ENCODE measurements around the gene CLHC1.
"Not testable (repeated sequence)": the region's sequence is repeated elsewhere in the genome, so short reads cannot be mapped to it uniquely, and the experiment has no call there.

CLHC1 gene

DNA sequence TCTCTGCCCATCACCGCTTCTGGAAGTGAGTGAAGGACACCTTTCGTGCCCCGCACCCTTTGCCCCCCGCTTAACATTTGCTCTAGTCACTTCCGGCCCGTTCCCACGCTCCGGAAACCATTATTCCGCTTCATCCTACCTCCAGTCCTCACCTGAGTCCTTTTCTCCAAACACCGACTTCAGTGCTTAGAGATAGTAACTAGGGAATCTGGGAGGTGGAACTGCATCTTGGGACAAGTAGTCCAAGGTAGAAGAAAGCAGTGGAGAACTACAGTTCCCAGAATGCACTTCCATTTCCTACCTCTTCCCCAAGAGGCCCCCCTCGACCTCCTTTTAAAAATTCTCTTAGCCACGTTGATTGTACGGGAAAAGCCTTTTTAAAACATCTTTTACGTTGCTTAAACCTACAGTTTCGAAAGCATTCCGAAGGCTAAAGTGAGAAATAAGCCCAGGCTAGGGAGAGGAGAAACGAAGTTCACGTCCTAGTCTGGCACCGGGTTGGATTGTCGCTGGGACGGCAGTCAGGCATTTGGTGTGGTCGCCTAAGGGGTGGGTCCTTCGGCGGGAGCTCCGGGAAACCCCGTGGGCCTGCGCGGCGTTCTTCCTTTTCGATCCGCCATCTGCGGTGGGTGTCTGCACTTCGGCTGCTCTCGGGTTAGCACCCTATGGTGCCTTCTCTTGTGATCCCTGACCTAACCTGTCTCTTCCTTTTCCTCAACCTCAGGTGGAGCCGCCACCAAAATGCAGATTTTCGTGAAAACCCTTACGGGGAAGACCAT is at the start of gene CLHC1, which contains the start of gene RPS27A:
Gene CLHC1 (minus strand): TSS at position 210 of the 779 bp plus-strand sequence. CDS start 9,882 bp downstream, outside the sequence.
Gene RPS27A (plus strand): TSS at position 605 of the 779 bp plus-strand sequence. CDS start 137 bp downstream, at position 742.
- DNase-seq (ENCODE audit: low read depth), result peak; percentile 94

DNA sequence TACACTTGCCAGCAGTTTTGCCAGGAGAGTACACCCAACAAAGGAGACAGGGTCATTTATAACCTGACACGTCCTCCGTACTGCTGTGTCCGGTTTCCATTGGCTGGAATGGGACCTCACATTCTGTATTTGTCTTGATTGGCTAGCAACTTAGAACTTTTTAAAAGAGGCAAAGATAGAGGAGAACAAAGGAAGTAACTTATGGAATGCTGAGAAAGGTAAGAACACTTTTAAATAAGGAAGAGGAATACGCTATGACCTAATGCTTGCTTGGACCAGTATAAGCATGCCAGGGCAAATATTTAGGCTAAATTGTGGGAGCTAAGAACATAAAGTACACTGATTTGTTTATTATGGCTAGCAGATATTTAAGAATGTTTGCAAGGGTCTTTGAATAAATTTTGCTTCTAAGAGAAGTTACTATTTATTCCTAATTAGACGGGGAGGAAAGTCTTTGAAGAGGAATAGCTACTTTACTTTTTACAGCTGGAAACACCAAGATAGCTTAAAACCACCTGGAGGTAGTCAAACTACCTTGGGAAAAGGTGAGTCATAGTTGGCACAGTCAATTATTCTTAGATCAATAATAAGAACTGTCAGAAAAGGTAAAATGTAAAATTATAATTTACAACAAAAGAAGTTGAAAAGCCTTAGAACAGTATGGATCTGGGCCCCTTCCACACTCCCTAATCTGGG is 48.9 kb upstream of the CLHC1 start:
- not testable (repeated sequence) for DNase-seq (ENCODE audit: low read depth)

DNA sequence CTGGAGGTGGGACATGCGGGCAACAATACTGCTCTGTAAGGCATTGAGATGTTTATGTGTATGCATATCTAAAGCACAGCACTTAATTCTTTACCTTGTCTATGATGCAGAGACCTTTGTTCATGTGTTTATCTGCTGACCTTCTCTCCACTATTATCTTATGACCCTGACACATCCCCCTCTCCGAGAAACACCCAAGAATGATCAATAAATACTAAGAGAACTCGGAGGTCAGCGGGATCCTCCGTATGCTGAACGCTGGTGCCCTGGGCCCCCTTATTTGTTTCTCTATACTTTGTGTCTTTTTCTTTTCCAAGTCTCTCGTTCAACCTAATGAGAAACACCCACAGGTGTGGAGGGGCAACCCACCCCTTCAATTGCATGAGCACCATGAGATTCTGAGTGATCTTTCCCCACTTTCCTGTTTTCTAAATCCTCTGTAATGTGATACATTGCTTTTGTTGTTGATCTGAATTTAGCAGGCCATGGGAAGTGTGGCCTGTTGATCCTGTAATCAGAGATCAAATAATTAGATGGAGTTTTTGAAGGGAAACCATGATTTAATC is 47.8 kb upstream of the CLHC1 start:
- DNase-seq (ENCODE audit: low read depth), result not testable (repeated sequence)

GRCh38 chr2:55279214-55279835 is 47.2 kb upstream of the CLHC1 start:
- not testable (repeated sequence) for DNase-seq (ENCODE audit: low read depth)

GRCh38 chr2:55277310-55277709 is 45.2 kb upstream of the CLHC1 start:
- DNase-seq (ENCODE audit: low read depth), result no peak

DNA sequence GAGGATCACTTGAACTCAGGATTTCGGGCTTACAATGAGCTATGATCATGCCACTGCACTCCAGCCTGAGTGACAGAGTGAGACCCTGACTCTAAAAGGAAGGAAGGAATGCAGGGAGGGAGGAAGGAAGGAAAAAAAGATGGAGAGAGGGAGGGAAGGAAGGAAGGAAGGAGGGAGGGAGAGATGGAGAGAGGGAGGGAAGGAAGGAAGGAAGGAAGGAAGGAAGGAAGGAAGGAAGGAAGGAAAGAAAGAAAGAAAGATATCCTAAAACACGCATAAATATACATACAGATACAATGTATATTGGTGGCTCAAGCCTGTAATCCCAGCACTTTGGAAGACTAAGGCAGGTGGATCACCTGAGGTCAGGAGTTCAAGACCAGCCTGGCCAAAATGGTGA is 42.3 kb upstream of the CLHC1 start:
- DNase-seq (ENCODE audit: low read depth), result not testable (repeated sequence)

DNA sequence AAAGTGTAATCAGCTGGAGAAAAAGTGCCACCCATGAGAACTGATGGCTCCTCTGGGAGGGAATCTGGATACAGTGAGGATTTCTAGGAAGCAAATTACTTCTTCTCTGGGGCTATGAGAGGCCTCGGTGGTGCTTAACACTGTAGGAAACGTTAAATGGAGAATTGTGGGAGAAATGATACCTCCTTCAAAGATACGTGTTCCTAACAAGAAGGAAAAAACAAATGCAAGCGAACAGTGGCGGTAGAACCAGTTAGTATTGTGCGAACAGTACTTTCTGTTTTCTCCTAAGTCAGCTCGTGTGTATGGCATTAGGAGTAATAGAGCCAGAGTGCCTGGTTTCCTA is 37.5 kb upstream of the CLHC1 start:
- DNase-seq (ENCODE audit: low read depth), result no peak

DNA sequence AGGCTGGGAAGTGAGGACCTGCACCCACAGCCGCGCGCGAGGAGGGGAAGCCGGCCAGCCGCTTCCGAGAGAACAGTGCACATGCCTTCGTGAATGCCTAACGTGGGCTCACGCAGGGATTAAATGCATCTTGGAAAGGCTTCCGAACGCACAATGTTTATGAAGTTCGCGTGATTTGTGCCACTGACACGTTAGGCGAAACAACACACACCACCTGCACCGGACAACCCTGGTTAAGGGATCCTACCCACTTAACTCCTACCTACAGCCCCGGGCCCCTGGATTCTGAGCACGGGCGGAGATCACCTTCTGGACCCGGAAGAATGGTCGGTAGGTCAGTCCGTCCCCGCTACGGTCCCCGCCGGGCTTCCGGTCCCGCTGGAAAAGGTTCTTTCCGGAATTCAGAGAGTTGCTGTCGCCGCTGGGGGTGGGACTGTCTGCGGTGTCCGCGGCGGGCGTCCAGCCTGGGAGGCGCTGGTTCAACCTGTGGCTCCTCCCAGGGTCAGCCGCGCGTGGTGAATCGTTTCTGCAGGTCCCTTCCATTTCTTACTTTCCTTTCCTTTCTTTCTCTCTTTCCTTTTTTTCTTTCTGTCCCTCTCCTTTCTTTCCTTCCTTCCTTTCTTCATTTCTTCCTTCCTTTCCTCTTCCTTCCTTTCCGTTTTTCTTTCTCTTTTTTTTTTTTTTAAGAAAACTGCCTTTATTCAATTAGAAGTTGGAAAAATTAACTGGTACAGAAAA is 37.0 kb upstream of the CLHC1 start, which contains the start of gene MTIF2:
Gene MTIF2 (minus strand): TSS at position 325 of the 738 bp plus-strand sequence. CDS start 5,373 bp downstream, outside the sequence.
- peak; percentile 79 for DNase-seq (ENCODE audit: low read depth)

GRCh38 chr2:55268288-55268906 is 36.3 kb upstream of the CLHC1 start:
- DNase-seq (ENCODE audit: low read depth), result no peak

DNA sequence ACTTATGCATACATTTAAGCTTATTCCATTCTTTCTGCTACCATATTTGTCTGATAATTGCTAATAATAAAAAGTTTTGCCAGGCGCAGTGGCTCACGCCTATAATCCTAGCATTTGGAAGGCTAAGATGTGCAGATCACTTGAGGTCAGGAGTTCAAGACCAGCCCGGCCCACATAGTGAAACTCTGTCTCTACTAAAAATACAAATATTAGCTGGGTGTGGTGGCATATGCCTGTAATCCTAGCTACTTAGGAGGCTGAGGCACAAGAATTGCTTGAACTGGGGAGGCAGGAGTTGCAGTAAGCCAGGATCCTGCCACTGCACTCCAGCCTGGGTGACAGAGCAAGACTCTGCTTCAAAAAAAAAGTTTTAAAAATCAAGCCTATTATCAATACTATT is 27.5 kb upstream of the CLHC1 start:
- DNase-seq (ENCODE audit: low read depth), result not testable (repeated sequence)

DNA sequence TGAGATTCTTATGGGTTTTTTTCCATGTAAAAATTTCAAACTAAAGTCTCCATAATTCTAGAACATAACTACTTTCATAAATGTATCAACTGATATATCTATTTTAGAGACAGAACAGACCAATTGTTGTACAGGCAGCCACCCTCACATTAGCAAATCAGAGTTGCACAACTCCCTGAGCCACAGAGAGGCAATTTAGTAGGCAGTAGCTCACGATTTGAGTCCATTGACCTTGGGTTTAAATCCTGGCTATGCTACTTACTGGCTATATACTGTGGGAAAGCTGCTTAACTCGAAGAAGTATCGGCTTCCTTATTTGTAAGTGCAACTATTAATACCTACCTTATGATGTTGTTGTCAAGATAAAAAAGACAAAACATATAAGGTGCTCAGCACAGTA is 20.7 kb upstream of the CLHC1 start:
- no peak for DNase-seq (ENCODE audit: low read depth)

- DNase-seq (ENCODE audit: low read depth), result no peak
Measured at GRCh38 chr2:55247025-55247424, 14.9 kb upstream of the CLHC1 start.

- no peak for DNase-seq (ENCODE audit: low read depth)
Measured at GRCh38 chr2:55245411-55245810, 13.3 kb upstream of the CLHC1 start.

DNA sequence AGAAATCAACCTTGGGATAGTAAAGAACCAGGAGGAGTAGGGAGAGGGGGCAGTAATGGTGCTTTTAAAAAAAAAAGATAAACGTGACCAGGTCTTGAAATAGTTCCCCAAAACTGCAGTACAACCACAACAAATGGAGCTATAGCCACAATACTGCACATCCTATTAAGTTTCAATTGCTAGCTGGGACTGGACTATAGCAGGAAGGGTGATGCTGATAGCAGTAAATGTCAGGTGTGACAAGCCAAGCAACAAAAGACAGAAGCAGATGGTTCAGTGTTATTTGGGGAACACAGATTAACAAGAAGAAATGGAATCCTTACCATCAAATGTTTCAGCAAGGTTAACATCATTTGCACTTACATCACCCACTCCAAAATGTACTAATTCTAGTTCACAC is 10.5 kb upstream of the CLHC1 start:
- DNase-seq (ENCODE audit: low read depth), result no peak

DNA sequence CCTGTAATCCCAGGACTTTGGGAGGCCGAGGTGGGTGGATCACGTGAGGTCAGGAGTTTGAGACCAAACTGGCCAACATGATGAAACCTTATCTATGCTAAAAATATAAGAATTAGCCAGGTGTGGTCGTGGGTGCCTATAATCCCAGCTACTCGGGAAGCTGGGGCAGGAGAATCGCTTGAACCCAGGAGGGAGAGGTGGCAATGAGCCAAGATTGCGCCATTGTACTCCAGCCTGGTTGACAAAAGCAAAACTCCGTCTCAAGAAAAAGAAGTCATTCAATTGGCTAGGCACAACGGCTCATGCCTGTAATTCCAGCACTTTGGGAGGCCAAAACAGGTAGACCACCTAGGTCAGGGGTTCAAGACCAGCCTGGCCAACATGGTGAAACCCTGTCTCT is 9.5 kb upstream of the CLHC1 start:
- DNase-seq (ENCODE audit: low read depth), result not testable (repeated sequence)

DNA sequence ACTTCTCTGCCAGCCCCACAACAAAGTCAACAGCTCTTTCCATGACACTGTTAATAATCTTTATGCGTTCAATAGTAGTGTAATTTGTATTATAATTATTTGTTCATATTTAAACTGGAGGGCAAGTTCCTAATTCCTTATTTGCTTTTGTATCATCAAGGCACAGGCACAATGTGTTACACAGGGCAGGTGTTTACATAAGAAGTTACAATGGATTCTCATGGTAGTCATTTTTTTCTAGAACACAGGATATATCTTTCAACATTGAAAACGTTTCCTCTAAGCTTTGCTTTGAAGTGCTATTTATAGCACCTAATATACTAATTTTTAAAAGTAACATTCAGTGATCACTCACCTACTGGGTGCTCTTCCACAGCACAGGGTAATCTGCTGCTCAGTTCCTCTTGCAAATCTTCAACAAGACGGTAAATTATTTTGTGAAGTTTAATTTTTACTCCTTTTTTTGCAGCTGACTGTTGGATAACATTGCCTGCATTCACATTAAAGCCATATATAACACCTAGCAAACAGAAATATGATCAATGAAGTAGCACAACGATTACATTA is 7.6 kb upstream of the CLHC1 start:
- DNase-seq (ENCODE audit: low read depth), result no peak

DNA sequence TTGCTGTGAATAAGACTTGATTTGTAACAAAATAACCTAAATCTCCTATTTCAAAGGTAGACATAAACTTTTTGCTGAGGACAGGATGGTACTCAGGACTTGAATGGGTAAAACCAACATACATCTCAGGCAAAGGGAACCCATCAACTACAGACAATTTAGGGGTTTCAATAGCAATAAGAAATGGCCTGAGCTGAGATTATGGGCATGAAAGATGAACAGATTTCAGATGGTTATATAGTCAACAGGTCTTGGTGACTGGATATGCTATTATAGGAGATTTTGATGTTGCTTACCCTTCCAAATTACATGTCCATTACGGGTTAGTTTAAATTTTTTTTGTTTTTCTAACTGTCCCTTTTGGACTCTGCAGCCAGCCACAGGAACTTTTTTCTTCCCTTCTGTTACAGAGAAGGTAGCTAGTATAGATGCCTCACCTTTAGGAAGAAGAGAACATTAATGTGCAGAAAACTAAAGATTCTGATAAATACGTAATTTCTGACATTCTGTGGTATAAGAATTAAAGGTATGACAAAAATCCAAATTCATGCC is 5.0 kb upstream of the CLHC1 start:
- no peak for DNase-seq (ENCODE audit: low read depth)

GRCh38 chr2:55235724-55236538 is 3.8 kb upstream of the CLHC1 start:
- DNase-seq (ENCODE audit: low read depth), result no peak

DNA sequence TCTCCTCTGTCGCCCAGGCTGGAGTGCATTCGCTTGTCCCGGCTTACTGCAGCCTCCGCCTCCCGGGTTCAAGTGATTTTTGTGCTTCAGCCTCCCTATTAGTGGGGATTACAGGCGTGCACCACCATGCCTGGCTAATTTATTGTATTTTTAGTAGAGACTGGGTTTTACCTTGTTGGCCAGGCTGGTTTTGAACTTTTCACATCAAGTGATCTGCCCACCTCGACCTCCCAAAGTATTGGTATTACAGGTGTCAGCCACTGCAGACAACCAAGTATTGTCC is 1.5 kb upstream of the CLHC1 start:
- DNase-seq (ENCODE audit: low read depth), result no peak

Measured in CMK (cell line).